ENCODE measurements around the gene COL15A1.

DNA sequence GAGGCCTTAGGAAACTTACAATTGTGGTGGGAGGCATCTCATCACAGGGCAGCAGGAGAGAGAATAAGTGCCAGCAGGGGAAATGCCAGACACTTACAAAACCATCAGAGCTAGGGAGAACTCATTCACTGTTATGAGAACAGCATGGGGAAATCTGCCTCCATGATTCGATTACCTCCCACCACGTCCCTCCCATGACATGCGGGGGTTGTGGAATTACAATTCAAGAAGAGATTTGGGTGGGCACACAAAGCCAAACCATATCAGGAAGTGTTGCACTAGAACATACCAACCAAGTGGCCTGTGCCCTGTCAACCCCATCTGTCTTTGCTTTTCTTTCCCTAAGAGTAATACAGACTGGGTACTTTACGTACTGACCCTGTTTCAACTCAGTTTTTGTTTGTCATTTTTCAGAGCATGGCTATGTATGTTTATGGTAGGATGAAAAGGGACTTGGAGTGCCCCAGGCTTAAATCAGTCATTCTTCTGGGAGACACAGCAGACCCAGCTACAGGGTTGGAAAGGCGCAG is 102.9 kb downstream of the COL15A1 start:
- TF ChIP-seq POLR2A (IDR thresholded peaks at IDR 0.05; ENCODE audit: low read length) (no peak), GATA1 (IDR thresholded peaks at IDR 0.05; ENCODE audit: low read depth, low read length) (no peak)
